ENCODE data around the gene LSG1.

- TF ChIP-seq CTCF (conservative IDR thresholded peaks at IDR 0.05; ENCODE audit: low read depth in 2 of 2) = no peak
- TF ChIP-seq CREB1 (CRISPR knock-in tag; IDR thresholded peaks at IDR 0.05; ENCODE audit: low read depth) = no peak
- TF ChIP-seq ZNF331 (CRISPR knock-in tag; IDR thresholded peaks at IDR 0.05; ENCODE audit: low read depth) = no peak
- TF ChIP-seq REST (IDR thresholded peaks at IDR 0.05; ENCODE audit: unreplicated experiment) = no peak
- no peak for TF ChIP-seq POLR2AphosphoS5 (IDR thresholded peaks at IDR 0.05; ENCODE audit: low read depth)
These were observed 19.7 kb upstream of the LSG1 start for GRCh38 chr3:194691481-194692283.
